EH (cell line): Measurements from ENCODE around the gene SIKE1.
"Not testable (repeated sequence)": the region's sequence is repeated elsewhere in the genome, so short reads cannot be mapped to it uniquely, and the experiment has no call there.

Source experiments
- DNase-seq: peaks from one replicate; pipeline ENCODE4 v3.0.0-alpha.2; 2015; ENCODE audit warnings: low read depth

The SIKE1 gene

DNA sequence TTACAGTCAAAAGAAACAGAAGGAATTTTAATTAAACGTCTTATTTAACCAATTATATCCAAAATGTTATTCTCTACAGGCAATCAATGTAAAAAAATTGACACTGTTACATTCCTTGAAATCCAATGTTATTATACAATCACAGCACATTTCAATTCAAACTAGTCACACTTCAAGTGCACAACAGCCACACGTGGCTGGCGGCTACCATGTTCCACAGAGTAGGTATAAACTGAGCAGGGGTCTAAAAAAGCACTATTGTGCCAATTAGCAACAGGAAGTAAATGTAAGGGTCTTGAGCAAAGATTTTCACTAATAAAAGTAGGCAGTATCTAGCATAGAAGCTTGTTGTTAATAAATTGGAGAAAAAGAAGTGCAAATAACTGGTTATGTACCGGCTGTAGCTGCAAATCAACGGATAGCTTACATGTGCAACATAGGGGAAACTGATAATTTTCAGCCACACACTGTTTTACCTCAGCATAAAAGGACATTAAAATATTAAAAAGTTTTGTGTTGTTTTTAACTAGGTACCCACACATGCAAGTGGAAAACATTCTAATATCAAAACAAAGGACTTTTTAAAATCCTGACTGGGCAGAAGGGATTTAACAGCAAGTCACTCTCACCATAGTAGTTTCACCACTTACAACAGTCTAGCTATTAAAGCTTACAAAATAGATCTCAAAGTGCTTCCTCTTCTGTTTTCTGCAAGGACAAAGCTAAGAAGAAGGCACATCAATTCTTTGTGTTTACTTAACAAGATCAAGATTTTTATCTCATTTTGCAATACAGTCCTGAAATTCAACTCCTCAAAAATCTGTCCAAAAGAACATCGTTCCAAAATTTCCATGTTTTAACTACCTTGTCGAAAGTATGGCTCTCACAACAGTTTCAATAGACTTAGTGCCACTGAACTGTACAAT lies 25.2 kb downstream of the SIKE1 start:
- peak; percentile 36 for DNase-seq

DNA sequence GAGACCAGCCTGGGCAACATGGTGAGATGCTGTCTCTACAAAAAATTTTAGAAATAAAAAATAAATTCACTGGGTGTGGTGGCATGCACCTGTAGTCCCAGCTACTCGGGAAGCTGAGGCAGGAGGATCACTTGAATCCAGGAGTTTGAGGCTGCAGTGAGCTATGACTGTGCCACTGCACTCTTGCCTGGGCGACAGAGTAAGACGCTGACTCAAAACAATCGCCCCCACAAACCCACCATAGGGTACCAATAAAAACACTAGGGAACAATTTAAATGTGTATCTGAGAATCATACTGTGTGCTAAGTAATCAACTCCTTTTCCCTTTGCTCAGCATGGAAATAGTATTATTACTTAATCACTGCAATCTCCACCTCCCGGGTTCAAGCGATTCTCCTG lies 26.8 kb downstream of the SIKE1 start:
- DNase-seq: not testable (repeated sequence)

DNA sequence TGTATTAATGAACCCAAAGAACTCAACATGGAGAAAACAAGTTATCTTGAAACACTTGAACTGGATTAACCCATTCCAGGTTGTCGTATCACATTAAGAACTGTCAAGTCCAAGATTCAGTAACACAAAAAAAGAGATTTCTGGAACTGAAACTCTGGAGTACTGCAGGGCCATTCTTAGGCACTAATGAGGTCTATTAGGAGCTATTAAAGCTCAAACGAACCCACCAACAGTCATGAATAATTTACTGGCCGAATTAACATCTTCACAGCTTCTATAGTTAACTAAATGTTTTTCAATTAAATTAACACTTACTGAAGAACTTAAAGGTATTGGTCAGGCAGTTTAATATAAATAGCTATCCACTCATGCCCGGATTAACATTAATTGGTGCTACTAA lies 27.3 kb downstream of the SIKE1 start:
- DNase-seq: no peak

DNA sequence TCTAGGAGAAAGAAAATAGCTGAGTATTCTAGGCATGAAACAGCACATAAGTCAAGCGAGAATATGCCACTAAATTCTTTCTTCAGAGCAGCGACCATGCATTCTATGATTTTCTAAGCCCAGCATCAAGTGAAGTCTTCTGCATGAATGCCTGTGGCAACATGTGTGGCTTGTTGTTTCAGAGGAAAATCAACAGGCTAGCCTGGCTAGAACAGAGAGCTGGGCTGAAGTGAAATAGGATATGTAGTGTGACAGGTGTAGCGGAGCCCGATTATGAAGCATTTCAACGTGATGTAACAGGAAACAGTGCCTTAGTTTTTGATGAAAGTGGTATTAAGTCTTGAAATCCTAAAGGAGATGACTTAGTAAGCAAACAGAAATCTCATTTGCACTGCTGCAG lies 29.7 kb downstream of the SIKE1 start:
- no peak for DNase-seq

DNA sequence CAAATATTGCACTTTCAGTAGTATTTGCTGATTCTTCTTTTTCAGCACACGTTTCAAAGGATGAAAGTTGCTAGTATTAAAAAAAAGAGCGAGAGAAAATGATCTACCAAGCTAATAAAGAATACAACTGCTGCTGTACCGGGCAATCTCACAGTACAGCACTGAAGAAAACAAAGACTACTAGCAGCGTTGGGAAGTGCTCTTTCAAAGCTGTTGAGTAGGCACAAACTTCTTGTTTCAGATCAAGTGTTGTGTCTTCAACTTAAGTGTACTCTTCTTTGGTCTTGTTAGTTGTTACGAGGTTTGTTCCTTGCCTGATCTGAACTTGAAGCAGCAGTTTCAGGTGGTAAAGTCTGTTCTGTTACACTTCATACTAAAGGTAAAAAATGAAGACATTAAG lies 30.6 kb downstream of the SIKE1 start:
- DNase-seq: no peak

DNA sequence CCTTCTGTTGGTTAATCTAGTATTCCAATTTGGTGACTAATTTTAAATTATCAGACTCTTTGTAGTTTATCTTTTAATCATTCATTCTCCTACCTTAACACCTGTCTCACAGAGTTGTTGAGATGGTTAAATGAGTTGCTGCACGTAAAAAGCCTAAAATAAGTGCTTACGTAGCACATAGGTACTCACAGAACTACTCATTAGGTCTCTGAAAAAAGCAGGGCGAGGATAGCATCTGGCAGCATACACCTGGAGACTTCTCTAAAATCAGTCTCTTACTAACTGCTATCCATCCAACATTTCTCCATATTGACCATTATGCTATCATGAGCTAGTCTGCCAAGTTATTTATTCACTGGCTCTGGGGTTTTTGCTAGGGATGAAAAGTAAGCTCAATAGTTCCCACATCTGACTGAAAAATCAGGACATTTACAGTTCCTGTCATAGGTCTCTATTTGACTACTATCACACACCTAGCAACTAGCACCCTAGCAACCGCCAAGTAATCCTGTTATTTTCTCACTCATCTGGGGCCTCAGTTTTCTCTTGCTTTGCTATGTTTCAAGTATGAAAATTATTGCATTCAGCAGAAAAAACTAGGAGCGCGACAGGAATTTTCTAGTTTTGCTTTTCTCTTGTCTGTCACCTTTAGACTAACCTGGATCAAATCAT lies 33.9 kb downstream of the SIKE1 start:
- no peak for DNase-seq

DNA sequence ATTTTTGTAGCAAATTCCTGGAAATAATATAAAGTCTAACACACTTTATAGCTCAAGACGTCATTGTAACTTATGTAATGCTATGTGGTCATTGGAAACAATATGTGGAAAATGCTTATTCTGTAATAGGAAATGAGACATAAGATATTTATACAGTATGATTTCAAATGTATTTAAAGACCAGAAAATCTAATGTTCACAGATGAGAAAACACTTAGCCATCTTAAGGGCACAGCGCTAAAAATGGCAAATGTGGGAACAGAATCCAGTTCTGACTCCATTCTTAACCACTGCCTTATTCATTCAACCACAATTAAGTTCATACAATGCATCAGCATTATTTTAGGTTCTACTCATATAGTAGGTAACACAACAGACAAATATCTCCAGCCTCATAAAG lies 35.2 kb downstream of the SIKE1 start:
- peak; percentile 30 for DNase-seq

DNA sequence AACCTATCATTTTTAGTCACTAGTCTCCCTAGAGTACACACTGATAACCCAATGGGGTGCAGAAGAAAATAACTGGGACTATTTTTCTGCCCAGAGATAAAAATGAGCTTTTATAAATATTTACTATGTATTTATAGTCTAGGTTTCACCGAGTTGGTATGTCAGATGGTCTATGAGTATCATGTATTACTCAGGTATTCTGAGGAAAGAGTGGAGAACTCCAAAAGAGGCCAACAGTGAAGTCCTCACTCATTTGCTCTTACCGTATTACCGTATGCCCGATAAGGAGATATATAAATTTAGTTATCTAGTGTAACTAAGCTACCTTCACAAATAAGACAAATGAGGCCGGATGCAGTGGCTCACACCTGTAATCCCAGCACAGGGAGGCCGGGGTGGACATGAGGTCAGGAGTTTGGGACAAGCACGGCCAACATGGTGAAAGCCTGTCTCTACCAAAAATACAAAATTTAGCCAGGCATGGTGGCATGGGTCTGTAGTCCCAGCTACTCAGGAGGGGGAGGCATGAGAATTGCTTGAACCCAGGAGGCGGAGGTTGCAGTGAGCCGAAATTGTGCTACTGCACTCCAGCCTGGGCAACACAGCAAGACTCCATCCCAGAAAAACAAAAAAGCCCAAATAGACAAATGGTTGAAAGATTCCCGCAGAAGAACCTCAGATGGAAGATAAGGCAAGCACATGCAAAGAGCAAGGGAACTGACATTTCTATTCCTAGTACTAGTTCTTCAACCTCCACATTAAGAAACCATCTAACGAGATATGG lies 38.3 kb downstream of the SIKE1 start:
- DNase-seq: no peak

DNA sequence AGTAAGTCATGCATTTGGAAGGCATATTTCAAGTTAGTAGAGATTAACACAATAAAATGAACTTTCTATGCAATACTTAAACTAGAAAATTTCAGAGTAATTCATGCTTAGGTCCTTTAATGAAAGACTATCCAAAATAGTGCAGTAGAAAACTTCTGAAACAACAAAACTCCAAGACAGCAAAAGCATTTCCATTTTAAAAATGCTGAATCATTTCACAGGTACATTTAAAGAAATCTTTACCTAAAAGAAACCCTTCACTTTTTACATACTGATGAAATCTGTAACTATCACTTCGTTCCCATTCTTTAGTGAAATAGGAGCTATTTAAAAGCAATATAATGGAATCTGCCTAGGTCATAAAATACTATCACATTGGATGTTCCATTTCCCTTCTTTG lies 40.2 kb downstream of the SIKE1 start:
- no peak for DNase-seq

DNA sequence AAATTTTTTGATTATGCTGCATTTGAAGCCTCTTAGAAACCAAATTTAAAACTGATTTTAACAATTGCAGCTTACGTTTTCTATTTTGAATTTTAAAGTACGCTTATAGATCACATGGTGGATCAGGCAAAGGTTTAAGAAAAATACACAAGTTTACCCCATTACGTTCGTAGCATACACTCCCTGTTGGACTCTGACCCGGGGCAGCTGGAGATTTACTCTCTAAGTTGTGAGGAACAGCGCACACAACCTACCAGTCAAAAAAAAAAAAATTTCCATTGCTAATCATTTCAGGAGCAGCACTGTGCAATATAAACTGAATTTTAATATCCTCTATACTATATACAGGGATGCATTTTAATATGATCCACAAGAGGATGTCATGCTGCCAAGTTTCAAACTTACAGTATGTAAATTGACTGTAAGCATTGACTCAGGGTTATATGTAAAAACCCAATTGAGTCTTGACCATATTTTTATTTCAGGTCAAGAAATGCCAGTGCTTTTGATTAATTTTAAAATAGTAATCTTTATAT lies 43.1 kb downstream of the SIKE1 start:
- DNase-seq: no peak

DNA sequence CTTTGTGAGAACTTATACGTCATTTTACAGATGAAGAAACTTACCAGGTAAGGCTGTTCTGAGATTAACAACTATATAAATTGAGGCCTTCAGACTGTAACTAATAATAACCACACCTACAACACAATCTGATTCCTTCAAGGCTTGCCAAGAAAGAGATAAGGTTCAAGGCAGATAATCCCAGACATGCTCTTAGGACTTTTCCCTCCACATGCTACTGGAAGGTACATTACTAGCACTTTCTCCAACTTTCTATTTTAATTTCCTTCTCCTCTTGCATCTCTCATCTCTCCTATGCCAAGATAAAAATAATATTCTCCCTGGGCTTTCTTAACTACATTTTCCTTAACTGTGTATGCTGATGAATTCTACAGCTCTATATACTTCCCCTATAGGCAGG lies 45.0 kb downstream of the SIKE1 start:
- DNase-seq: no peak

DNA sequence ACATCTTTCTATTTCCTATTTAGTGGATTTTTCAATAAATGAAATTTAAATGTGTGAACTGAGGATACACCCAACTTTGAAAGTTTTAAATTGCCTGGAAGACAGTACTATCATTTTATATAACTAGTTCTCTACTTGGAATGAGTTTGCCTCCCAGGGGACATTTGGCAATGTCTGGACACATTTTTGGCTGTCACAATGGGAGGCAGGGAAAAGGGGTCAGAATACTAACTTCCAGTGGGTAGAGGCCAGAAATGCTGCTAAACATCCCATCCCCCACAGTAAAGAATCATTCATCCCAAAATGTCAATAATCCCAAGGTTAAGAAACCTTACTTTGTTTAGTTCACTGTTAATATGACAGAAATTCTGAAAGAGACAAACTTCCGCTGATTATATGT lies 50.7 kb downstream of the SIKE1 start:
- no peak for DNase-seq

DNA sequence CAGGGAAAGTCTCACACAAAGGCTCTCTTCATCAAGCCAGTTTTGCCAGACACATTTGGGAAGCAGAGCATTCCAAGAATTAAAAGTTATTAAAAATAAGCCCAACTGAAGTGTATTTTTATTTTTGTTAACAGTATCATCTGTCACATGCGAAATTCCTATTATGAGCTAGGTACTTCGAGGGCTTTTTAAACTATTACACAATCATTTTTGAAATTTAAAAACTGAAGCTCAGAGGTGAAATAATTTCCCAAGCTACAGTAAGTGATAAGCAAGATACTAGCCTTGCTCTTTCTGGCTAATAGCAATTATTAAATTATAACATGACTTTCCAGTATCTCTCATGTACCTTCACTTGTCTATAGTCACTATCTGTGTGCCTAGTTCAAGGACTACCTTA lies 51.9 kb downstream of the SIKE1 start:
- no peak for DNase-seq

DNA sequence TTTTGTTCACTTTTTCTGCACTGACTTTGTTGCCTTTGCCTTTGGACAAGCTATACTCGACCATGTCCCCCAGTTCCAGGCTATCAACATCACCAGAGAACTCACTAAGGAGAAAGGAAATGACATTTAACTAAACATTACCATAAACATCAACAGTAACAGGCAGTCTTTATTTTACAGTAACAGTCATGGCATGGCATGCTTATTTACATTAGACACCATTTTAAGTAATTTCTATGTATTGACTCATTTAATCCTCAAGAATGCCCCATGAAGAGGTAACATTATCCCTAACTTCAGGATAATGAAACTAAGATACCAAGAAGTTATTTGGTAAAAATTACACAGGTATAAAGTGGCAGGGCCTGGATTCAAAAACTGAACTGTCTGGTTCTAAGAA lies 55.3 kb downstream of the SIKE1 start:
- peak; percentile 3 for DNase-seq

DNA sequence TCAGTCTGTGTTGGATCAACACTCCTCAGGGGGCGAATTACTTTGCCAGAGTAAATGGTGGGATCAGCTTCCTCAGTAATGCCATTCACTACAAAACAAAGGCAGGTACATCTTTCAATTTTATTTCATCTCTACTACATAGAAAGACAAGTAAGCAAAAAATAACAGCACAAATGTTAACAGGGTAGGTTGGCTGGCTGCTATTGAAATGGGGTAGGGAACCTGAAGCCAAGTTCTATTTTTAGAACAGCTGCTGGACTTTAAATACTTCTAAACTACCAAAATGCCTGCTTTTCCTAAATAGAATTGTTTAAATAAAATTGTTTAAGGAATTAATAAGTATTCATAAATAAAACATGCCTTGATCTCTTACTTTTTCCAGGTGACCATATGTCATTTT lies 56.6 kb downstream of the SIKE1 start:
- DNase-seq: no peak

DNA sequence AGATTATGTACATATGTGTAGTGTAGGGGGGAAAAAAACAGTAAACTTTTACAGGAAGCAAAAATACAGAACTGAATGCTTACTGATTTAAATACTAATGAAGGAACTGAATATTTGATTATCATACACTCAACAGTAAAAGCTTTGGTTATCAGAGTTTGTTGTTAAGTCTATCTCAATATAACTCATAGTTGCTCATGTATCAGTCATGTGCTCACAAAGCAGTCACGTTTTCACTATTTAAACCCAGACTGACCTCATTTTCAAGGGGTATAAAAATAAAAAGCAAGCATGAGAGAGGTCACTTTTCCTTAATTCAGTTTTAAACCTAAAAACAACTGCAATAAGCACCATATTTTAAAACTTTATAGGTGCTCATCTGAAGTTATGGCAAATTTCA lies 57.0 kb downstream of the SIKE1 start:
- DNase-seq: no peak

DNA sequence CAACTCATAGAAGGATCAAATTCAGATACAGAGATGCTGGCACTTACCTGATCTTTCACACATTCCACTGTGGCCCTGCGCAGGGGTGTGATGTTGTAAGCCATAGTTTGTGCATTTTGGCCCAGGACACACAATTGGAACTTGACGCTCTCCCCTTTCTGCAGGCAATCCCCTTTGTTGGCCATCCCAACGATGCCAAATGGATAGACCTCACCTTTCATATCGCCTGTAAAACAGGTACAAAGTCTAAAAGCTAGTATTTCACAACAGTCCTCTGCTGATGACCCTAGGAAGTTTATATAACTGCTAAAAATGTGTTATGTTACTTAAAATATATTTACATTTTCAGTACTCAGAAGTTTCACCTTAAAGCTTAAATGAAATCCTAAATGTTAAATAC lies 60.0 kb downstream of the SIKE1 start:
- no peak for DNase-seq
